GM19240 (cell line): ENCODE measurements around the gene KDSR.

Experiments used
- DNase-seq: peaks from one replicate; pipeline ENCODE4 v3.0.0; 2011; ENCODE audit warnings: low spot score; ENCODE audit not compliant: insufficient read length

KDSR gene

DNA sequence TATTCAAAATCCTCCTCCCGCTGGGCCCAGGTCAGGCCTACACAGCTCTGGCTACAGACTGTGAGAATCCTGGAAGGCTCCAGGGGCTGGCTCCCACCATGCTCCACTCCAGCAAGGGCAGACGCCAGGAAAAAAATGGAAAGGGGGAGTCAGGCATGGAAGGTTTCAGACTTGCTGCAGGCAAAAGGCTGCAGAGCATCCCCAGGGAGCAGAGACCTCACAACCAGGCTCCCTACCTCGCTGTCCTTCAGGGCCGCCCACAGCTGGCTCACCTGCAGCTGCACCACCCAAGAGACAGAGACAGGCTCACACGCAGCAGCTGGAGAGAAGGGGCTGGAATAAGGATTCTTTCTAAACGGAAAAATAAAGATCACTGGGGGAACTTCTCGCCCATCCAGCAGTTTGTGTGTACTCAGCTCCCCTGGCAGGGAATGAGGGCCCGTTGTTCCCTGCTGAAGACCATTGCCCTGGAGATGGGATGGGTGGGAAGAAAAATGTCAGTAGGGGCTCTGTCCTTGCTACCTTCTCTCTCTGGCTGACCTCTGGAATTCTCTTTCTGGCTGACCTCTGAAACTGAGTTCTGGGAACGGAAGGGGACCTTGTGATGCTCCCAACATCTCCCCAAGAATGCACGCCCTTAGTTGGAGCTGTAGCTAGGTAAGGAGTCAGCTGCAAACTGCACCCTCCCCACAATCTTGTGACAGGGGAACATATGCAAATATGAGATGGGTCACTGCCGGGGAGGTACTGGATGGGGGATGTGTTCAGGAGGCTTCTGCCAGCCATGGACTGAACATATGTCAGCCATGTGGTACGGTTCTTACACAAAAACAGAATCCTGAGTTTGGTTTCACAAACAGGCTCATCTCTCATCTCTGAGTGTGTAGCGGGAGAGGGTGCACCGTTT, 81.9 kb downstream of the KDSR start:
- DNase-seq = no peak

DNA sequence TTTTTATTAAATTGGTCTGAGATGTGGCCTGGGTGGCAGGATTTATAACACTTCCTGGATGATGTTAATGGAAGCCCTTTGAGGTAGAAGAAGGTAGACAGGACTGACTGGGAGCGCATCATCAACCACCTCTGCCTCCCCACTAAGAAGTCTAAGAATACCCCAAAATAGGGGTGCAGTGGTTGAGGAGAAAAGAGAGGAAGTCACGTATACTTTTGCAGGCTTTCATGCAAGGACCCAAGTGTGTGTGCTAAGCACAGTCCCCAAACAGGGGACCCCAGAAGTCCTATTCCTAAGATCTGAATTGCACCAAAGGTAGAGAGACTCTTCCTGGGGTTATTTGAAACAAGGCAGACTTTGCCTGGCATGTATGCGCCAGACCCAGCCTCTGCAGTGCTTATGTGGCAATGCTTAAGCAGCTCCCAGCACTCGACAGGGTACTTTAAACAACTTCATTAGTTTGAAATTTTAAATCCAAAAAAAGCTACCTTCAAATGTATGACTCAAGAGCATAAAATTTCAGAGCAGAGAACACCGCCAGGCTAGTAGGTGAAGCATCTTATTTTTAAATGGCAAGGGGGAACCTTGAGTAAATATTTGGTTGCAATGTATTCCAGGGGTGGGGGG, 82.7 kb downstream of the KDSR start:
- DNase-seq = no peak

DNA sequence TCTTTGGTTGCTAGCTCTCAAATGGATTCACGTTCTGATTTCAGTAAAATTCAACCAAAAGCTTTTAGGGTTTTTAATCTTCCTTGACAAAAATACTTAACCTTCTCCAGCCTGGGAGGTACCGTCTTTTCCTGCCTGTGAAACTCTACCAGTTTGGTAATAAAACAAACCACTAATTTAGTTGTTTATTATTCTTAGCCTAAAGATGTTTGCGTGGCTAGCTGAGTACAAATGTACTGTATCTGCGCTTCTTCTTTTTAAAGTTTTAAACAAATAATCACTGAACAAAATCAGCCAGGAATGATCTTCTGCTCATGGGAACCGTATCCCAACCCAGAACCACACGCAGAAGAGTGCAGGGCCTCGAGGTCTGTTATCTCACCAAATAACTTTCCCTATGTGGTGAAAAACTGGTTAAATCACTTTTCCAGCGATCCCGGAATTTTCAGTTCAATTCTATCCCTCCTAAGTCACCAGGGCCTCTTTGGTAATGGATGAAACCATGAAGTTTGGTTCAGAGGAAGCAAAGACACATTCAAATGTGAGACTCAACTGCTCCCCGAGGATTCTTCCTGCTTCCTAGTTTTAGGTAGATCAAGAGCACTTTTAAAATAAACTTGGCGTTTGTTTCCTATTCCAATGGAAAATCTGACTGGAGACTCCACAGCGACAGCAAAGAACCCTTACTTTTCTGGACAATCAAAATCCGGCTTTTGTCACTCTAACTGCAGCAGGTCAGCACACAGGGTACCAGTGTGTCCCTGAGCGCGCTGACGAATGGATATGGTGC, 83.5 kb downstream of the KDSR start:
- DNase-seq = no peak

DNA sequence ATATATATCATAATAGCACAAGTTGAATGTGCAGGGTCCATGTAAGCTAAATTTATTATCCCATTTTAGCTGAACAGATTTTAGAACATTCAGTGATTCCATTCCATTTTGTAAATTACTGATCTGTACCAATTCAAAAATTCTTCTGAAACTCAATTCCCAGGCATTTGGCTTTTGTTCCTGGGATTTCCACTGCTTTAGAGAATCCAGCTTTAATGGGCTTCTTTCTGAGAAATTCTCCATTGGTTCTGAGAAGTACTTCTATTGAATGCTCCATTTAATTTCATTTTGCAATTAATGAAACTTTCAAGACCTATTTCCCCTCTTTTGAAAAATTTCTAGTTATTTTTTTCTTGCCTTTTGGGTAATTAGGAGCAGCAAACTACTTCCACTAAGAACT, 84.2 kb downstream of the KDSR start:
- DNase-seq = no peak
